SU-DHL-6 (cell line): ENCODE data around the gene PARD6A.
A peak's percentile ranks its signal among the peaks of the same experiment; 100 is the strongest.
"Not testable (repeated sequence)": the region's sequence is repeated elsewhere in the genome, so short reads cannot be mapped to it uniquely, and the experiment has no call there.

ENCODE experiments used
- H2AFZ ChIP-seq: fragments of 200-600 bp; sonication (generic); 2 replicates; pipeline ENCODE4 v1.6.1; 2014; ENCODE audit warnings: low read depth, mild to moderate bottlenecking, moderate library complexity, mixed read lengths, antibody characterized with exemption, low read length; ENCODE audit not compliant: severe bottlenecking
- H3F3A ChIP-seq: fragments of 200-600 bp; shearing (Covaris generic); 2 replicates; pipeline ENCODE4 v1.6.0; 2016; ENCODE audit warnings: antibody characterized with exemption, mild to moderate bottlenecking; ENCODE audit not compliant: insufficient read depth
- H3K27ac ChIP-seq: fragments of 200-600 bp; sonication (generic); 2 replicates; pipeline ENCODE4 v1.5.1; 2016; ENCODE audit warnings: low read depth, mild to moderate bottlenecking, low read length, moderate library complexity, mixed read lengths
- H3K27me3 ChIP-seq: fragments of 200-600 bp; sonication (generic), shearing (Covaris generic); 2 replicates; pipeline ENCODE4 v1.6.0; 2014; ENCODE audit warnings: mild to moderate bottlenecking, low read length
- H3K36me3 ChIP-seq: fragments of 200-600 bp; sonication (generic); 2 replicates; pipeline ENCODE4 v1.6.1; 2014; ENCODE audit warnings: mild to moderate bottlenecking, low read length, mixed read lengths
- H3K4me2 ChIP-seq: fragments of 300-600, 200-600 bp; shearing (Covaris generic), sonication (generic); 2 replicates; pipeline ENCODE4 v1.6.0; 2014; ENCODE audit warnings: low read length, low read depth, mild to moderate bottlenecking; ENCODE audit not compliant: poor library complexity, severe bottlenecking
- H3K4me3 ChIP-seq: fragments of 200-600 bp; sonication (generic); 2 replicates; pipeline ENCODE4 v1.5.1; 2014; ENCODE audit warnings: antibody characterized with exemption, low read length, mild to moderate bottlenecking, mixed read lengths; ENCODE audit not compliant: insufficient read depth, poor library complexity, severe bottlenecking
- H3K79me2 ChIP-seq: fragments of 200-600 bp; sonication (generic); 2 replicates; pipeline ENCODE4 v1.6.1; 2014; ENCODE audit warnings: mild to moderate bottlenecking, low read length, moderate library complexity; ENCODE audit not compliant: insufficient read depth
- H3K9ac ChIP-seq: fragments of 200-600 bp; sonication (generic); 2 replicates; pipeline ENCODE4 v1.7.0; 2014; ENCODE audit warnings: mild to moderate bottlenecking, low read length
- H3K9me2 ChIP-seq: fragments of 200-600 bp; sonication (generic); replicated peaks from 2 replicates; pipeline ENCODE4 v1.6.1; 2014; ENCODE audit warnings: low read length; ENCODE audit not compliant: insufficient read depth
- H3K9me3 ChIP-seq: fragments of 200-600 bp; sonication (generic); 2 replicates; pipeline ENCODE4 v1.6.1; 2014; ENCODE audit warnings: low read length, mixed read lengths; ENCODE audit not compliant: insufficient read depth
- H4K20me1 ChIP-seq: fragments of 200-600 bp; sonication (generic); 2 replicates; pipeline ENCODE4 v1.6.1; 2014; ENCODE audit warnings: low read depth, mild to moderate bottlenecking, antibody characterized with exemption, low read length, moderate library complexity, mixed read lengths
- CTCF ChIP-seq: fragments of 200-600 bp; sonication (generic); IDR thresholded peaks from one replicate; pipeline ENCODE4 v1.5.1; 2017; ENCODE audit warnings: antibody characterized with exemption, mild to moderate bottlenecking, low read length, moderate library complexity; ENCODE audit not compliant: insufficient read depth, poor library complexity, severe bottlenecking
- EZH2phosphoT487 ChIP-seq: fragments of 200-600 bp; sonication (generic), shearing (Covaris generic); conservative IDR thresholded peaks from 2 replicates; pipeline ENCODE4 v1.6.1; 2018; ENCODE audit warnings: mild to moderate bottlenecking, antibody characterized with exemption, low read length, moderate library complexity, mixed read lengths

Gene PARD6A

GRCh38 chr16:67683767-67684166 is 23.0 kb downstream of the PARD6A start:
- H3K36me3 ChIP-seq, result no peaks in the 10 kb centered on the region
- H3F3A ChIP-seq, result peaks cover 5% of the 10 kb centered on the region; the same call in 1 of the 2 replicates

GRCh38 chr16:67685388-67686112 is 24.8 kb downstream of the PARD6A start:
- H3K9ac ChIP-seq, result no peak overlapping the region
- H4K20me1 ChIP-seq, result no peaks in the 10 kb centered on the region
- H3K4me2 ChIP-seq, result peak overlapping the region; percentile 13
- H3K79me2 ChIP-seq, result peaks cover 5% of the 10 kb centered on the region; the same call in 1 of the 2 replicates
- peak overlapping the region; percentile 18; the same call in 1 of the 2 replicates for H3K27ac ChIP-seq
- H3F3A ChIP-seq, result peaks cover 5% of the 10 kb centered on the region; the same call in 1 of the 2 replicates
- no peak overlapping the region for H3K4me3 ChIP-seq
- no peak for TF ChIP-seq EZH2phosphoT487
- no peaks in the 10 kb centered on the region for H3K36me3 ChIP-seq
- no peak overlapping the region for H2AFZ ChIP-seq
- H3K9me2 ChIP-seq, result no peaks in the 10 kb centered on the region
- H3K27me3 ChIP-seq, result no peaks in the 10 kb centered on the region
- H3K9me3 ChIP-seq, result no peaks in the 10 kb centered on the region

More at GRCh38 chr16:67683767-67684166, 23.0 kb downstream of the PARD6A start:
- Histone ChIP-seq H3K27me3 (no peaks in the 10 kb centered on the region), H2AFZ (no peak overlapping the region), H3K27ac (no peak overlapping the region), H3K4me3 (no peak overlapping the region), H3K4me2 (no peak overlapping the region), H3K9me2 (no peaks in the 10 kb centered on the region), H3K79me2 (no peaks in the 10 kb centered on the region), H3K9me3 (no peaks in the 10 kb centered on the region), H3K9ac (no peak overlapping the region), H4K20me1 (no peaks in the 10 kb centered on the region)
- TF ChIP-seq EZH2phosphoT487 (no peak), CTCF (no peak)

GRCh38 chr16:67693517-67694285 is 32.9 kb downstream of the PARD6A start:
- H4K20me1 ChIP-seq, H3K9ac ChIP-seq, H2AFZ ChIP-seq, H3F3A ChIP-seq, H3K9me2 ChIP-seq, H3K9me3 ChIP-seq, H3K36me3 ChIP-seq, H3K4me3 ChIP-seq, H3K27me3 ChIP-seq: not testable (repeated sequence)
- peaks cover 19% of the 10 kb centered on the region; the same call in 1 of the 2 replicates for H3K79me2 ChIP-seq
- peak overlapping the region; percentile 38; the same call in 1 of the 2 replicates for H3K27ac ChIP-seq
- peak overlapping the region; percentile 33 for H3K4me2 ChIP-seq

DNA sequence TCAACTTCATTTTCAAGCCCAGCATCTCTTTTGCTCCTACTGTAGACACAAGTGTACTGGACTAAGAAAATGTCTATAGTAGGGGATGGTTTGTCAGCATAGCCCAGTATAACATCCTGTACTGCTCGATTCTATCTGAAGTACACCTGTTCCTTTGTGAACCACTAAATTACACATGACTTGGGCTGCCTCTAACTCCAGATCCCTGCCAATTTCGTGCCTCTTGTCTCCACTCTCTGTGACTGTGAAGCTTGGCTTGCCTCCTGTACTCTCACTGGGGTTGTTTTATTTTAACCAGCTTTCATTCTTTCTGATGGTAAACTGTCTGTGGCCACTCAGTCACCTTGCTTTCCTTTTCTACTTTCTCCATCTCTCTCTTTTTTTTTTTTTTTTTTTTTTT is 33.9 kb downstream of the PARD6A start:
- no peak overlapping the region for H3K9ac ChIP-seq
- no peak overlapping the region for H2AFZ ChIP-seq
- no peaks in the 10 kb centered on the region for H3K36me3 ChIP-seq
- no peaks in the 10 kb centered on the region for H3K27me3 ChIP-seq
- H4K20me1 ChIP-seq, result no peaks in the 10 kb centered on the region
- TF ChIP-seq CTCF (no peak), EZH2phosphoT487 (no peak)
- no peak overlapping the region for H3K4me2 ChIP-seq
- no peak overlapping the region for H3K4me3 ChIP-seq
- no peaks in the 10 kb centered on the region for H3K9me3 ChIP-seq
- H3K27ac ChIP-seq, result 0 out of 2 replicates have a peak overlapping the region, but pooled peaks have one; percentile 23
- no peaks in the 10 kb centered on the region for H3K9me2 ChIP-seq
- peaks cover 27% of the 10 kb centered on the region for H3K79me2 ChIP-seq
- H3F3A ChIP-seq, result 0 out of 2 replicates have a peak, but pooled peaks cover 4% of the 10 kb centered on the region
